PFSK-1 (cell line): ENCODE results near the gene RPS6KA3.

Experiments used
- POLR2AphosphoS5 ChIP-seq: IDR thresholded peaks from 2 replicates; pipeline ENCODE4 v1.6.1; 2012; ENCODE audit warnings: low read depth, mild to moderate bottlenecking, control low read depth, low read length, moderate library complexity
- REST ChIP-seq, 2 experiments: IDR thresholded peaks; 2 replicates each; pipeline versions ENCODE4 v1.6.1 to v1.8.0; 2011 to 2012; ENCODE audit warnings: low read depth in 2 of 2, low read length in 2 of 2, control low read depth in 1 of 2, inconsistent platforms in 1 of 2, mild to moderate bottlenecking in 1 of 2, moderate library complexity in 1 of 2; ENCODE audit not compliant: insufficient read depth in 1 of 2
- SIN3A ChIP-seq: IDR thresholded peaks from 2 replicates; pipeline ENCODE4 v1.6.1; 2012; ENCODE audit warnings: mild to moderate bottlenecking, low read length, moderate library complexity, borderline replicate concordance; ENCODE audit not compliant: insufficient read depth
- TAF1 ChIP-seq: IDR thresholded peaks from 2 replicates; pipeline ENCODE4 v1.6.1; 2012; ENCODE audit warnings: low read length, control low read depth, borderline replicate concordance; ENCODE audit not compliant: insufficient read depth

- TF ChIP-seq REST (IDR thresholded peaks at IDR 0.05; ENCODE audit: insufficient read depth in 1 of 2, low read depth in 2 of 2, low read length in 2 of 2), result no peak
- TF ChIP-seq POLR2AphosphoS5, result no peak
- TF ChIP-seq TAF1, result no peak
- TF ChIP-seq SIN3A, result no peak
Measured at GRCh38 chrX:20204351-20204750, 62.4 kb downstream of the RPS6KA3 start.
